H1 (cell line): ENCODE results near the gene TMBIM4. TPM values are rescaled to one million over a fixed set of nuclear protein-coding genes. Genes with fewer than 3 reads are reported as not detected.

Source experiments
- CTCF ChIA-PET: fragments of 300-600 bp; sonication (Branson Sonifier 250); formaldehyde crosslinking; loops from one replicate; lab custom pipeline; 2021; ENCODE audit not compliant: partially characterized antibody; lab: Charles Lee
- POLR2A ChIA-PET: fragments of 300-600 bp; sonication (Branson Sonifier 250); formaldehyde crosslinking; loops from one replicate; lab custom pipeline; 2021; ENCODE audit warnings: inconsistent platforms; ENCODE audit not compliant: partially characterized antibody; lab: Charles Lee
- DNase-seq, 2 experiments: peaks; one replicate each; pipeline versions ENCODE4 v3.0.0 to v3.0.0-alpha.2; 2010 to 2022; ENCODE audit warnings: low spot score in 2 of 2, low read depth in 1 of 2, mixed read lengths in 1 of 2
- FAIRE-seq: peaks from 2 replicates; lab custom pipeline; 2011; peaks lifted over from hg19 to GRCh38; lab: Jason Lieb, UNC
- H2AFZ ChIP-seq: 2 replicates; pipeline ENCODE4 v1.8.1; 2012; ENCODE audit warnings: low read length, inconsistent platforms
- H2AK5ac ChIP-seq: 2 replicates; pipeline ENCODE4 v1.6.1; 2013; ENCODE audit warnings: low read depth, low read length
- H2BK120ac ChIP-seq: replicated peaks from 2 replicates; pipeline ENCODE3; 2013; ENCODE audit warnings: low read depth, low read length, inconsistent platforms
- H2BK12ac ChIP-seq: 2 replicates; pipeline ENCODE4 v1.6.1; 2013; ENCODE audit warnings: low read depth, low read length
- H2BK15ac ChIP-seq: 2 replicates; pipeline ENCODE4 v1.6.1; 2013; ENCODE audit warnings: low read length
- H2BK20ac ChIP-seq: 2 replicates; pipeline ENCODE4 v1.6.1; 2013; ENCODE audit warnings: low read length
- H2BK5ac ChIP-seq: 2 replicates; pipeline ENCODE4 v1.6.1; 2013; ENCODE audit warnings: low read depth, low read length
- H3K14ac ChIP-seq: 2 replicates; pipeline ENCODE4 v1.6.1; 2013; ENCODE audit warnings: inconsistent platforms; ENCODE audit not compliant: insufficient read length
- H3K18ac ChIP-seq: 2 replicates; pipeline ENCODE4 v1.6.1; 2013; ENCODE audit warnings: low read length; ENCODE audit errors: extremely low read depth
- H3K23ac ChIP-seq: 2 replicates; pipeline ENCODE4 v1.6.1; 2013; ENCODE audit warnings: inconsistent platforms; ENCODE audit not compliant: insufficient read length
- H3K23me2 ChIP-seq: 2 replicates; pipeline ENCODE4 v1.6.1; 2013; ENCODE audit warnings: low read depth, low read length
- H3K27ac ChIP-seq: 2 replicates; pipeline ENCODE4 v1.6.1; 2011; ENCODE audit warnings: low read depth, low read length, inconsistent platforms
- H3K27me3 ChIP-seq, 4 experiments: replicated peaks in 1 of 4; 1 replicate in 1 of 4; 2 replicates in 3 of 4; pipeline versions ENCODE4 v1.6.1 to v1.8.1; 2011 to 2013; ENCODE audit warnings: low read length in 3 of 4, mild to moderate bottlenecking in 3 of 4, inconsistent platforms in 2 of 4, mixed read lengths in 2 of 4, moderate library complexity in 1 of 4; ENCODE audit not compliant: control insufficient read depth in 3 of 4, insufficient read depth in 3 of 4; ENCODE audit errors: extremely low read depth in 1 of 4
- H3K36me3 ChIP-seq, 4 experiments: 2 replicates each; pipeline versions ENCODE4 v1.6.1 to v1.8.1; 2011 to 2013; ENCODE audit warnings: mild to moderate bottlenecking in 4 of 4, low read length in 3 of 4, moderate library complexity in 2 of 4, control low read depth in 1 of 4, inconsistent platforms in 1 of 4; ENCODE audit not compliant: insufficient read depth in 4 of 4, control insufficient read depth in 2 of 4
- H3K4ac ChIP-seq: replicated peaks from 2 replicates; pipeline ENCODE3; 2013; ENCODE audit warnings: low read length, low read depth, mixed read lengths, inconsistent platforms; ENCODE audit not compliant: insufficient read length
- H3K4me1 ChIP-seq, 4 experiments: replicated peaks in 1 of 4; 1 replicate in 1 of 4; 2 replicates in 3 of 4; pipeline versions ENCODE4 v1.6.1 to v1.8.1; 2011 to 2013; ENCODE audit warnings: low read length in 3 of 4, inconsistent platforms in 2 of 4, mixed read lengths in 1 of 4; ENCODE audit not compliant: insufficient read depth in 4 of 4, control insufficient read depth in 3 of 4
- H3K4me2 ChIP-seq, 2 experiments: 2 replicates each; pipeline versions ENCODE4 v1.6.1 to v1.8.1; 2011 to 2013; ENCODE audit warnings: low read depth in 2 of 2, low read length in 2 of 2, control low read depth in 1 of 2, inconsistent platforms in 1 of 2, mild to moderate bottlenecking in 1 of 2; ENCODE audit not compliant: insufficient read depth in 1 of 2
- H3K4me3 ChIP-seq, 4 experiments: fragments of 200-600, 300-600 bp in 1 of 4; sonication (generic), shearing (Covaris generic), sonication (Bioruptor Twin) in 1 of 4; 2 replicates each; pipeline versions ENCODE4 v1.5.1 to v1.8.1; 2011 to 2016; ENCODE audit warnings: low read length in 4 of 4, low read depth in 3 of 4, control low read depth in 2 of 4, inconsistent platforms in 2 of 4, mild to moderate bottlenecking in 2 of 4, mixed read lengths in 1 of 4, moderate library complexity in 1 of 4; ENCODE audit not compliant: insufficient read depth in 2 of 4; ENCODE audit errors: extremely low read depth in 1 of 4
- H3K56ac ChIP-seq: replicated peaks from 2 replicates; pipeline ENCODE3; 2013; ENCODE audit warnings: low read depth, mild to moderate bottlenecking, mixed read lengths, low read length, inconsistent platforms; ENCODE audit not compliant: insufficient read length
- H3K79me1 ChIP-seq: 2 replicates; pipeline ENCODE4 v1.6.1; 2013; ENCODE audit warnings: low read depth, low read length, control low read depth
- H3K79me2 ChIP-seq, 2 experiments: 2 replicates each; pipeline versions ENCODE4 v1.6.1 to v1.8.1; 2012 to 2013; ENCODE audit warnings: low read length in 2 of 2, mild to moderate bottlenecking in 2 of 2, inconsistent platforms in 1 of 2; ENCODE audit not compliant: insufficient read depth in 2 of 2, control insufficient read depth in 1 of 2
- H3K9ac ChIP-seq, 4 experiments: replicated peaks in 1 of 4; 1 replicate in 1 of 4; 2 replicates in 3 of 4; pipeline versions ENCODE4 v1.6.1 to v1.8.1; 2011 to 2013; ENCODE audit warnings: low read depth in 3 of 4, low read length in 3 of 4, control low read depth in 2 of 4, mild to moderate bottlenecking in 2 of 4, moderate library complexity in 2 of 4, inconsistent platforms in 1 of 4; ENCODE audit errors: extremely low read depth in 1 of 4
- H3K9me3 ChIP-seq, 2 experiments: 2 replicates each; pipeline versions ENCODE4 v1.6.1 to v1.8.1; 2012 to 2013; ENCODE audit warnings: mild to moderate bottlenecking in 2 of 2, moderate library complexity in 2 of 2, control low read depth in 1 of 2, inconsistent platforms in 1 of 2, low read depth in 1 of 2, low read length in 1 of 2, mixed read lengths in 1 of 2; ENCODE audit not compliant: insufficient read depth in 2 of 2
- H4K20me1 ChIP-seq, 2 experiments: replicated peaks in 1 of 2; 2 replicates each; pipeline versions ENCODE3 to v1.8.1; 2011 to 2013; ENCODE audit warnings: inconsistent platforms in 2 of 2, low read length in 2 of 2, mild to moderate bottlenecking in 1 of 2; ENCODE audit not compliant: insufficient read depth in 2 of 2, control insufficient read depth in 1 of 2
- H4K5ac ChIP-seq: 2 replicates; pipeline ENCODE4 v1.6.1; 2013; ENCODE audit warnings: low read length, low read depth, mixed read lengths, inconsistent platforms; ENCODE audit not compliant: insufficient read length
- H4K8ac ChIP-seq: 2 replicates; pipeline ENCODE4 v1.8.0; 2013; ENCODE audit warnings: mild to moderate bottlenecking, moderate library complexity, low read length, inconsistent platforms; ENCODE audit not compliant: insufficient read depth; ENCODE audit errors: extremely low read depth
- H4K91ac ChIP-seq: replicated peaks from 2 replicates; pipeline ENCODE3; 2013; ENCODE audit warnings: low read length, mixed read lengths, inconsistent platforms; ENCODE audit not compliant: insufficient read length
- CHD1 ChIP-seq: IDR thresholded peaks from 2 replicates; pipeline ENCODE4 v1.6.1; 2012; ENCODE audit warnings: low read depth, low read length, improper control_type of control experiment
- CTBP2 ChIP-seq: IDR thresholded peaks from 2 replicates; pipeline ENCODE4 v1.7.0; 2011; ENCODE audit warnings: borderline replicate concordance, mild to moderate bottlenecking, moderate library complexity, mixed read lengths, low read length; ENCODE audit not compliant: insufficient read depth, insufficient read length
- CTCF ChIP-seq, 3 experiments: IDR thresholded peaks; 1 replicate in 2 of 3; 2 replicates in 1 of 3; pipeline versions ENCODE4 v1.5.1 to v1.6.1; 2011; ENCODE audit warnings: low read length in 3 of 3, mild to moderate bottlenecking in 3 of 3, inconsistent platforms in 2 of 3, low read depth in 1 of 3, moderate library complexity in 1 of 3; ENCODE audit not compliant: insufficient read depth in 1 of 3; ENCODE audit errors: control extremely low read depth in 1 of 3
- EZH2 ChIP-seq: fragments of 200-600 bp; sonication (generic); IDR thresholded peaks from 2 replicates; pipeline ENCODE4 v1.7.1; 2012; ENCODE audit warnings: low read depth, mild to moderate bottlenecking, moderate library complexity, low read length, inconsistent platforms; ENCODE audit not compliant: severe bottlenecking
- FOSL1 ChIP-seq: IDR thresholded peaks from 2 replicates; pipeline ENCODE4 v1.6.1; 2011; ENCODE audit warnings: mild to moderate bottlenecking, low read depth, low read length, moderate library complexity; ENCODE audit not compliant: insufficient read depth
- MAFK ChIP-seq: IDR thresholded peaks from 2 replicates; pipeline ENCODE4 v1.6.1; 2012; ENCODE audit warnings: low read depth, mild to moderate bottlenecking, improper control_type of control experiment, low read length
- RBBP5 ChIP-seq: IDR thresholded peaks from 2 replicates; pipeline ENCODE4 v1.7.1; 2012; ENCODE audit warnings: low read depth, mild to moderate bottlenecking, inconsistent platforms, low read length, moderate library complexity, borderline replicate concordance
- SIX5 ChIP-seq: IDR thresholded peaks from 2 replicates; pipeline ENCODE4 v1.6.1; 2011; ENCODE audit warnings: mild to moderate bottlenecking, low read depth, low read length
- SP4 ChIP-seq: IDR thresholded peaks from 2 replicates; pipeline ENCODE4 v1.6.1; 2012; ENCODE audit warnings: low read length, inconsistent platforms
- WGBS, 2 experiments: shearing (Covaris generic) in 1 of 2; methylation state at CpG; one replicate each; pipeline versions ENCODE4 v1.1.6 to v1.1.7; 2013 to 2015; ENCODE audit warnings: low lambda C conversion rate in 2 of 2, mixed read lengths in 2 of 2, inconsistent platforms in 1 of 2, low coverage in 1 of 2, missing lambda C conversion rate in 1 of 2; ENCODE audit not compliant: insufficient replicate concordance in 2 of 2, insufficient coverage in 1 of 2, insufficient read length in 1 of 2; ENCODE audit errors: extremely low coverage in 1 of 2, missing lambda C conversion rate in 1 of 2; 5-methylcytosine and 5-hydroxymethylcytosine counted together
- polyA plus RNA-seq, 7 experiments: library from polyadenylated mRNA; depleted of rRNA in 3 of 7; stranded (reverse) in 5 of 7; unstranded in 2 of 7; fragments of >200 nt in 5 of 7; fragments of 200-250 nt in 2 of 7; gene quantifications; 1 replicate in 5 of 7; 2 replicates in 1 of 7; 4 replicates in 1 of 7; pipeline versions ENCODE4 v1.2.1 to v1.2.3, GENCODE V29; 2011 to 2013; ENCODE audit warnings: missing spikeins in 2 of 7, mixed read lengths in 2 of 7
- total RNA-seq: library from RNA; stranded (reverse); fragmentation: NEBNext Ultra II Directional; extraction: Animal tissue kit (Norgen Biotek cat#: 25700); gene quantifications from 2 replicates; pipeline ENCODE4 v1.2.1, GENCODE V29; 2021
- TF ChIP-seq, protein P1 (sequence below): IDR thresholded peaks from 2 replicates; pipeline ENCODE4 v1.6.1; 2011; ENCODE audit warnings: low read length, improper control_type of control experiment

The TMBIM4 gene
- total and polyA plus RNA-seq, 2 of the 8 experiments (the other 6 are each of a cell fraction or from before 2014, with no cell fraction given) = 12.8 to 46.6 TPM

- Histone ChIP-seq H3K4me2 (no peak overlapping the region), H3K27me3 (peaks cover 0 to 7% (median 4%) of the 10 kb centered on the region in 4 experiments; a peak in 6 of 7 replicates), H3K56ac (no peak overlapping the region), H3K36me3 (no peaks in the 10 kb centered on the region), H2BK15ac (no peak overlapping the region), H2BK12ac (no peak overlapping the region), H3K27ac (no peak overlapping the region), H4K5ac (no peak overlapping the region), H2BK20ac (no peak overlapping the region), H4K20me1 (no peaks in the 10 kb centered on the region), H3K18ac (no peak overlapping the region), H3K4ac (no peak overlapping the region), H2AK5ac (no peak overlapping the region), H3K23me2 (peaks cover 1% of the 10 kb centered on the region; the same call in 1 of the 2 replicates), H3K4me1 (no peaks in the 10 kb centered on the region), H3K14ac (no peak overlapping the region), H2AFZ (no peak overlapping the region), H3K79me2 (no peaks in the 10 kb centered on the region), H4K8ac (no peak overlapping the region), H3K9me3 (no peaks in the 10 kb centered on the region), H4K91ac (no peak overlapping the region), H2BK120ac (no peak overlapping the region), H3K23ac (no peak overlapping the region), H3K79me1 (no peaks in the 10 kb centered on the region), H3K4me3 (no peak overlapping the region), H2BK5ac (no peak overlapping the region), H3K9ac (no peak overlapping the region)
- ChIA-PET POLR2A (interaction anchor here (2.0 kb wide), 1 partner anchor 14 kb away, joined by 9 read pairs; the partner anchor contains the start of gene TMBIM4), CTCF (interaction anchor here (1.1 to 2.8 kb wide), 3 partner anchors 14 to 84 kb away, joined by 4 to 8 read pairs (median 4); partner anchors contain the start of gene TMBIM4)
- 91% methylated on average over 3 of the region's 3 CpGs; no CpG with 5 or more reads in 1 of the 2 experiments for WGBS, 2 experiments
- DNase-seq (no peak), FAIRE-seq (no peak)
- TF ChIP-seq FOSL1 (no peak), RBBP5 (no peak), CHD1 (no peak), SIX5 (no peak), SP4 (no peak), CTCF (IDR thresholded peaks at IDR 0.05; ENCODE audit: control extremely low read depth in 1 of 3, insufficient read depth in 1 of 3, low read depth in 1 of 3, low read length in 3 of 3) (no peak), EZH2 (no peak), CTBP2 (no peak), MAFK (no peak)
- TF ChIP-seq, protein P1, sequence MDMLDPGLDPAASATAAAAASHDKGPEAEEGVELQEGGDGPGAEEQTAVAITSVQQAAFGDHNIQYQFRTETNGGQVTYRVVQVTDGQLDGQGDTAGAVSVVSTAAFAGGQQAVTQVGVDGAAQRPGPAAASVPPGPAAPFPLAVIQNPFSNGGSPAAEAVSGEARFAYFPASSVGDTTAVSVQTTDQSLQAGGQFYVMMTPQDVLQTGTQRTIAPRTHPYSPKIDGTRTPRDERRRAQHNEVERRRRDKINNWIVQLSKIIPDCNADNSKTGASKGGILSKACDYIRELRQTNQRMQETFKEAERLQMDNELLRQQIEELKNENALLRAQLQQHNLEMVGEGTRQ = no peak
Measured at GRCh38 chr12:66182956-66183355, 13.2 kb upstream of the TMBIM4 start.
